GM21381 (cell line): Measurements from ENCODE around the gene GRIK4.
"Not testable (repeated sequence)": the region's sequence is repeated elsewhere in the genome, so short reads cannot be mapped to it uniquely, and the experiment has no call there.

Experiments used
- ATAC-seq: cut with Tn5 transposase; IDR thresholded peaks from one replicate; pipeline ENCODE4 v1.9.1; 2021; ENCODE audit warnings: mild to moderate bottlenecking, moderate library complexity; ENCODE audit not compliant: unreplicated experiment

Gene GRIK4

GRCh38 chr11:120727752-120728151 is 216.2 kb downstream of the GRIK4 start:
- no peak for ATAC-seq

GRCh38 chr11:120735035-120735434 is 223.5 kb downstream of the GRIK4 start:
- no peak for ATAC-seq

- no peak for ATAC-seq
Measured at GRCh38 chr11:120738516-120739046, 227.0 kb downstream of the GRIK4 start.

- ATAC-seq: no peak
Measured at GRCh38 chr11:120739780-120740179, 228.2 kb downstream of the GRIK4 start.

GRCh38 chr11:120740380-120740779 is 228.8 kb downstream of the GRIK4 start:
- ATAC-seq: no peak

GRCh38 chr11:120744016-120744994 is 232.8 kb downstream of the GRIK4 start:
- no peak for ATAC-seq

- ATAC-seq: no peak
Measured at GRCh38 chr11:120746376-120746775, 234.8 kb downstream of the GRIK4 start.

- ATAC-seq: no peak
Measured at GRCh38 chr11:120746836-120747609, 235.5 kb downstream of the GRIK4 start.

GRCh38 chr11:120747850-120748814 is 236.6 kb downstream of the GRIK4 start:
- ATAC-seq: no peak

- ATAC-seq: no peak
Measured at GRCh38 chr11:120749395-120749794, 237.8 kb downstream of the GRIK4 start.

- no peak for ATAC-seq
Measured at GRCh38 chr11:120750647-120751549, 239.3 kb downstream of the GRIK4 start.

- ATAC-seq: no peak
Measured at GRCh38 chr11:120751550-120751949, 240.0 kb downstream of the GRIK4 start.

- ATAC-seq: no peak
Measured at GRCh38 chr11:120752668-120753067, 241.1 kb downstream of the GRIK4 start.

- no peak for ATAC-seq
Measured at GRCh38 chr11:120756931-120757330, 245.4 kb downstream of the GRIK4 start.

GRCh38 chr11:120759046-120759445 is 247.5 kb downstream of the GRIK4 start:
- no peak for ATAC-seq

- ATAC-seq: not testable (repeated sequence)
Measured at GRCh38 chr11:120765710-120766109, 254.2 kb downstream of the GRIK4 start.

GRCh38 chr11:120766318-120766717 is 254.8 kb downstream of the GRIK4 start:
- no peak for ATAC-seq

GRCh38 chr11:120768949-120769348 is 257.4 kb downstream of the GRIK4 start:
- ATAC-seq: no peak

- no peak for ATAC-seq
Measured at GRCh38 chr11:120769906-120770305, 258.4 kb downstream of the GRIK4 start.
